ENCODE data around the gene TRIM2. TPM values are rescaled to one million over a fixed set of nuclear protein-coding genes. Genes with fewer than 3 reads are reported as not detected.
A peak's percentile ranks its signal among the peaks of the same experiment; 100 is the strongest.

Gene TRIM2
- polyA plus RNA-seq, 1 donor, result 105 TPM

DNA sequence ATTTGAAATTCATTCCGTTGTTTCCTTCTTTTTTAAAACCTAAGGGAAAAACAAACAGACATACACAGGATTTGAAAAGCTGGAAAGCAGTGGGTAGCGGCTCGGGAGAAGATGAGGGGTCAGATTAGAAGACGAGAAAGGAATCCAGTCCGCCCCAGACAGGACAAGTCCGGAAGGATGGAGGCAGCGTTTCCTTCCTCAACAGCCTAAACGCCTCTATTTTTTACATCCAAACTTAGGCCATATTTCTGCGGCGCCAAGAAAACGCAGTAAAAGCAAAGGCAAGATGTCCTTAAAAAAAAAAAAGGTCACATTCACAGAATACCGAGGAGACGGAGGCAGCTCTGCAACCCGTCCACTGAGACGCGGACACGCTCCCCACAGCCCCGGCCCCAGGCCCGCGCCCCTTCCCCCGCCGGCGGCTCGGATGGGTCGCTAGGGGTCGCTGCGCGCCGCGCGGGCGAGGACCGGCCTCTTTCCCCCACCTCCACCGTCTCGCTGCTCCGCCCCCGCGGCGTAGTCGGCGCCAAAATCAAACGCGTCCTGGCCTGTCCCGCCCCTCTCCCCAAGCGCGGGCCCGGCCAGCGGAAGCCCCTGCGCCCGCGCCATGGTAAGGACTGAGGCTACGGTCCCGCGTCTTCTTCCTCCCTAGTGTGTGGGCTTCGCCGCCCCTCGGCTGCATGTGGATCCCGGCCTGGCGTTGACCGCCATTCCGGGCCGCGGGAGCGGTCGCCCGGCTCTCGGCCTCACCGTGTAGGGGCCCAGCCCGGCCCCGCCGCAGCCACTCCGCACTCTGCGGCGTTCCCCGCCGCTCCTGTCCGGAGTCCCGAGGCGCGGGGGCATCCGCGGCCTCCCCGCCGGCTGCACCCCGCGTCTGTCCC is 140.1 kb downstream of the TRIM2 start, which contains the start of gene MND1:
Gene MND1 (plus strand): TSS at position 558 of the 881 bp plus-strand sequence. CDS start 50 bp downstream, at position 608.
- Histone ChIP-seq H3K36me3 (ENCODE audit: control insufficient read depth, insufficient read depth, low read length) (peaks cover 6% of the 10 kb centered on the region), H3K4me1 (ENCODE audit: control insufficient read depth, insufficient read depth, low read length) (peaks cover 6% of the 10 kb centered on the region), H3K4me3 (ENCODE audit: low read length) (peak within 1 kb of the TSS; percentile 64), H3K9me3 (ENCODE audit: control insufficient read depth, low read depth, low read length) (no peaks in the 10 kb centered on the region), H3K27ac (ENCODE audit: low read length) (peak within 1 kb of the TSS; percentile 8), H3K27me3 (ENCODE audit: control insufficient read depth, insufficient read depth, low read length) (no peaks in the 10 kb centered on the region)
- DNase-seq, result peak; percentile 78 to 79
- 4% methylated on average over 3 of the region's 86 CpGs for WGBS (ENCODE audit: insufficient coverage, low lambda C conversion rate)

DNA sequence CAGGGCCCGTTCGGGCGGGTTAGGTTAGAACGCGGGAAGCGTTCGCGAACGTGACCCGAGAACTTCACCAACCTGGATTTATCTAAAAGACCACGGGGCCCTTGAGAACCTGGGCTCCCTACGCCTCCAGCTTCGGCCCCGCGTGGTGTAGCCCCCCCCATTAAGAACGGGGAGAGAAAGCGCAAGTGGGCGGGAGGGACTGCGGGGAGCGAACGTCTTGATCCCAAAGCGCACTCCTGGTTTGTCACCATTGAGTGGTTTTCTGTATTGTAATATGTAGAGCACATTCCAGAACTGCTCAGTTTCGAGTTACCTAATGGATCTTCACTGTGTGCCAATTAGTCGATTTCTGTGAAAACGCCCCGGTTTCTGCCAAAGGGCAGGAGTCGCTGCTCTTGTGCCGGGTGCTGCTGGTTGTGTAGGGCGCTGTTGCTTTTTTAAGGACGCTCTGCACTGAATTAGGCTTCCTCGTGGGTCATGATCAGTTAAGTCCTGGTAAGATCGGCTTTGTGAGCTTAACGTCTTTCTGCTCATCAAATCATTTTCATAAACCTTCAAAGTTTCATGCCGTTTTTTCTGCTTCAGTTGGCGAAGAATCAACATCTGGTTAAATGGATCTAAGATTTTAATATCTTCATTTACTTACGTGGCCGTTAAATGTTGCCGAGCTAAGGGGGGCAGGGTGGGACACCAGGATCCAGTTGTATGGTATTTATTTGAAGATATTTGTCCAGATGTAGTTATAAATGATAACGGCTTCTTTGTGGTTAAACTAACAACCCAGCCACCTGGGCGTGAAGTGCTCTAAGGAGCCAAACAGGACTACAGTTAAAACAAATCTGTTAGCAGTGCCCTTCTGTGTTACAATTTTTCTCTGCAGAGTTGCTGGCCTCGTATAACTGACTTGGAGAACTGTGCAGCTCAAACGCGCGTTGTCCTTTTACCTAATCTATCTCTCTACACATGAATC is 141.1 kb downstream of the TRIM2 start:
- DNase-seq, result peak; percentile 38 to 70
- no peaks in the 10 kb centered on the region for H3K36me3 ChIP-seq (ENCODE audit: control insufficient read depth, insufficient read depth, low read length)
- no peaks in the 10 kb centered on the region for H3K9me3 ChIP-seq (ENCODE audit: control insufficient read depth, low read depth, low read length)
- H3K4me3 ChIP-seq (ENCODE audit: low read length), result peak overlapping the region; percentile 64
- no peaks in the 10 kb centered on the region for H3K27me3 ChIP-seq (ENCODE audit: control insufficient read depth, insufficient read depth, low read length)
- 0% methylated on average over 3 of the region's 44 CpGs for WGBS (ENCODE audit: insufficient coverage, low lambda C conversion rate)
- H3K27ac ChIP-seq (ENCODE audit: low read length), result peak overlapping the region; percentile 8
- peaks cover 6% of the 10 kb centered on the region for H3K4me1 ChIP-seq (ENCODE audit: control insufficient read depth, insufficient read depth, low read length)

- DNase-seq, result no peak
- peak overlapping the region; percentile 64 for H3K4me3 ChIP-seq (ENCODE audit: low read length)
- no peaks in the 10 kb centered on the region for H3K27me3 ChIP-seq (ENCODE audit: control insufficient read depth, insufficient read depth, low read length)
- no peaks in the 10 kb centered on the region for H3K36me3 ChIP-seq (ENCODE audit: control insufficient read depth, insufficient read depth, low read length)
- H3K9me3 ChIP-seq (ENCODE audit: control insufficient read depth, low read depth, low read length), result no peaks in the 10 kb centered on the region
- WGBS (ENCODE audit: insufficient coverage, low lambda C conversion rate), result 23% methylated on average over 1 of the region's 2 CpGs
- no peak overlapping the region for H3K27ac ChIP-seq (ENCODE audit: low read length)
- peaks cover 6% of the 10 kb centered on the region for H3K4me1 ChIP-seq (ENCODE audit: control insufficient read depth, insufficient read depth, low read length)
Measured at GRCh38 chr4:153346031-153346430, 141.8 kb downstream of the TRIM2 start.

- no peak overlapping the region for H3K27ac ChIP-seq (ENCODE audit: low read length)
- H3K36me3 ChIP-seq (ENCODE audit: control insufficient read depth, insufficient read depth, low read length), result no peaks in the 10 kb centered on the region
- H3K4me3 ChIP-seq (ENCODE audit: low read length), result no peak overlapping the region
- 77% methylated on average over 2 of the region's 5 CpGs for WGBS (ENCODE audit: insufficient coverage, low lambda C conversion rate)
- no peak for DNase-seq
- H3K27me3 ChIP-seq (ENCODE audit: control insufficient read depth, insufficient read depth, low read length), result no peaks in the 10 kb centered on the region
- peaks cover 6% of the 10 kb centered on the region for H3K4me1 ChIP-seq (ENCODE audit: control insufficient read depth, insufficient read depth, low read length)
- no peaks in the 10 kb centered on the region for H3K9me3 ChIP-seq (ENCODE audit: control insufficient read depth, low read depth, low read length)
Measured at GRCh38 chr4:153346563-153346962, 142.3 kb downstream of the TRIM2 start.

GRCh38 chr4:153347117-153347516 is 142.9 kb downstream of the TRIM2 start:
- Histone ChIP-seq H3K9me3 (ENCODE audit: control insufficient read depth, low read depth, low read length) (no peaks in the 10 kb centered on the region), H3K4me3 (ENCODE audit: low read length) (no peak overlapping the region), H3K27ac (ENCODE audit: low read length) (no peak overlapping the region), H3K4me1 (ENCODE audit: control insufficient read depth, insufficient read depth, low read length) (peaks cover 6% of the 10 kb centered on the region), H3K36me3 (ENCODE audit: control insufficient read depth, insufficient read depth, low read length) (no peaks in the 10 kb centered on the region), H3K27me3 (ENCODE audit: control insufficient read depth, insufficient read depth, low read length) (no peaks in the 10 kb centered on the region)
- DNase-seq, result no peak

DNA sequence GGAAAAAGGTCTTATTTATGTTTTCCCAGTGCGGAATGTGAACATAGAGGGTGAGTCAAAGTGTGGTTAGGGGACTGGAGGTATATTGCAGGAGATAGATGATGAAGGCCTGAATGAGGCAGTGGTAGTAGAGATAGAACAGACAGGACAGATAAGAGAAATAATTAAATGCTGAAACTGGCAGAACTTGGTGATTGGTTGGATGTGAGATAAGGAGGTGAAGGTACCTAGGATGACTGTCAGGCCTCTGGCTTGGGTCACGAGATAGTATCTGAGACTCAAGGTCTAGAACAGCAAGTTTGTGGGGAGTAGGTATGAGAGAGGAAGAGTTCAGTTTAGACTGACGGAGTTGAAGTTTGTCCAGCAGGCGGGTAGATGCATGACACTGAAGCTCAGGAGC is 143.8 kb downstream of the TRIM2 start:
- Histone ChIP-seq H3K4me1 (ENCODE audit: control insufficient read depth, insufficient read depth, low read length) (peaks cover 6% of the 10 kb centered on the region), H3K9me3 (ENCODE audit: control insufficient read depth, low read depth, low read length) (no peaks in the 10 kb centered on the region), H3K36me3 (ENCODE audit: control insufficient read depth, insufficient read depth, low read length) (no peaks in the 10 kb centered on the region), H3K4me3 (ENCODE audit: low read length) (no peak overlapping the region), H3K27me3 (ENCODE audit: control insufficient read depth, insufficient read depth, low read length) (no peaks in the 10 kb centered on the region), H3K27ac (ENCODE audit: low read length) (peak overlapping the region; percentile 70)
- peak; percentile 53 to 54 for DNase-seq
- WGBS (ENCODE audit: insufficient coverage, low lambda C conversion rate), result 75% methylated on average over 2 of the region's 4 CpGs

DNA sequence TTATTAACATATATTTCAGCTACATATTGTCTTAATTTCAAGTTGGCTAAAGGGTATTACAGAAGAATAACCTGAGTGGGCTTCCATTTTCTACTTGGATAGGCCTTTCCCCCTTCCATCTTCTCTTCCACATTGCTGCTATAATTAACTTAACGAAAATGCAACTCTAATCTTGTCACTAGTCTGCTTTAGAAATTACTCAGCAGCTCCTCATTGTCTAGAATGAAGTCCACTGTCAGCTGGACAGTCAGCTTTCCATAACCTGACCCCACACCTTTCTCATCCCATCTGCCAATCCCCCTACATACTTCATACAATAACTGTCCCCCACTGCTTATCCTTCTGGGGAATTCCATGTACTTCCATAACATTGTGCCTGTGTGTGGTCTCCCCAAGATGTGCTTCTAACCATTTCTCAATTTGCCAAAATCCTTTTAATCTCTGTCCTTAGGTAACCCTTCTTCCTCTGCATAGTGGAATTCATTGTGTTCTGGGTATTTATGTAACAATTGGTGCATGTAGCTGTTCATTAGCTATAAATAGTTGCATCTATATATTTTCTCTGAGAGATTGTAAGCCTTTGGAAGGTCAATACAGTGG is 145.1 kb downstream of the TRIM2 start:
- no peak for DNase-seq
- H3K27me3 ChIP-seq (ENCODE audit: control insufficient read depth, insufficient read depth, low read length), result no peaks in the 10 kb centered on the region
- H3K9me3 ChIP-seq (ENCODE audit: control insufficient read depth, low read depth, low read length), result no peaks in the 10 kb centered on the region
- no peak overlapping the region for H3K4me3 ChIP-seq (ENCODE audit: low read length)
- WGBS (ENCODE audit: insufficient coverage, low lambda C conversion rate), result no CpG with 5 or more reads among the region's 1 CpG
- peaks cover 6% of the 10 kb centered on the region for H3K4me1 ChIP-seq (ENCODE audit: control insufficient read depth, insufficient read depth, low read length)
- H3K27ac ChIP-seq (ENCODE audit: low read length), result no peak overlapping the region
- no peaks in the 10 kb centered on the region for H3K36me3 ChIP-seq (ENCODE audit: control insufficient read depth, insufficient read depth, low read length)

GRCh38 chr4:153362184-153362583 is 157.9 kb downstream of the TRIM2 start:
- Histone ChIP-seq H3K9me3 (ENCODE audit: control insufficient read depth, low read depth, low read length) (no peaks in the 10 kb centered on the region), H3K4me1 (ENCODE audit: control insufficient read depth, insufficient read depth, low read length) (no peaks in the 10 kb centered on the region), H3K36me3 (ENCODE audit: control insufficient read depth, insufficient read depth, low read length) (no peaks in the 10 kb centered on the region), H3K27ac (ENCODE audit: low read length) (no peak overlapping the region), H3K4me3 (ENCODE audit: low read length) (no peak overlapping the region), H3K27me3 (ENCODE audit: control insufficient read depth, insufficient read depth, low read length) (no peaks in the 10 kb centered on the region)
- DNase-seq, result no peak
- no CpG with 5 or more reads among the region's 3 CpGs for WGBS (ENCODE audit: insufficient coverage, low lambda C conversion rate)

GRCh38 chr4:153364061-153364460 is 159.8 kb downstream of the TRIM2 start:
- Histone ChIP-seq H3K9me3 (ENCODE audit: control insufficient read depth, low read depth, low read length) (no peaks in the 10 kb centered on the region), H3K27ac (ENCODE audit: low read length) (no peak overlapping the region), H3K36me3 (ENCODE audit: control insufficient read depth, insufficient read depth, low read length) (no peaks in the 10 kb centered on the region), H3K4me3 (ENCODE audit: low read length) (no peak overlapping the region), H3K27me3 (ENCODE audit: control insufficient read depth, insufficient read depth, low read length) (no peaks in the 10 kb centered on the region), H3K4me1 (ENCODE audit: control insufficient read depth, insufficient read depth, low read length) (no peaks in the 10 kb centered on the region)
- WGBS (ENCODE audit: insufficient coverage, low lambda C conversion rate), result no CpG with 5 or more reads among the region's 4 CpGs
- DNase-seq, result no peak

- Histone ChIP-seq H3K27me3 (ENCODE audit: control insufficient read depth, insufficient read depth, low read length) (no peaks in the 10 kb centered on the region), H3K27ac (ENCODE audit: low read length) (no peak overlapping the region), H3K36me3 (ENCODE audit: control insufficient read depth, insufficient read depth, low read length) (no peaks in the 10 kb centered on the region), H3K4me1 (ENCODE audit: control insufficient read depth, insufficient read depth, low read length) (no peaks in the 10 kb centered on the region), H3K4me3 (ENCODE audit: low read length) (no peak overlapping the region), H3K9me3 (ENCODE audit: control insufficient read depth, low read depth, low read length) (no peaks in the 10 kb centered on the region)
- DNase-seq, result no peak
- no CpG with 5 or more reads among the region's 2 CpGs for WGBS (ENCODE audit: insufficient coverage, low lambda C conversion rate)
Measured at GRCh38 chr4:153365003-153365402, 160.8 kb downstream of the TRIM2 start.
